HG02852 (cell line): ENCODE measurements around the gene HYDIN.

Experiments
- ATAC-seq: cut with Tn5 transposase; IDR thresholded peaks from one replicate; pipeline ENCODE4 v1.9.1; 2021; ENCODE audit warnings: mild to moderate bottlenecking, moderate library complexity; ENCODE audit not compliant: unreplicated experiment

The HYDIN gene

DNA sequence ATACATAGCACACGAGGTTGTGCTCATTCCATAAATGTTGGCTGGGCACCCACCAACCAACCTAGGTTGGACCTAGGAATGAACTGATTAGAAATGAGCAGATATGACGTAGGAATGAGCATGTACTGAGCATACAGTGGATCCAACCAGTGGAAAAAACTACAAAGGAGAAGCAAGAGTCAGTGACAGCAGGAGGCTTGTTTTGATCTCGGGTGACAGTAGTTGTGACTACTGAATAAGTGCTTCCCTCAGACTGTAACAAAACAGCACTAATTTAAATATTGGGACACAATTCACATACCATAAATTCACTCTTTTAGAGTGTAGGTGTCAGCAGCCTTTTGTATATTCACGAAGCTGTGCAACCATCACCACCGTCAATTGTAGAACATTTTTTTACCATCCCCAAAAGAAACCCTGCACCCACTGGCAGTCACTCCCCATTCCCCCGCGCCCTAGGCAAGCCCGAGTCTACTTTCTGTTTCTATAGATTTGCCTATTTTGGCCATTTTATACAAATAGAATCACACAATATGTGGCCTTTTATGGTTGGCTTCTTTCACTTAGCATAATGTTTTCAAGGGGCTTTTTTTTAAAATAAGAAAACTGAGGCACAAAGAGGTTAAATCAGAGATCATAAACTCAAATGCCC lies 436.5 kb downstream of the HYDIN start:
- ATAC-seq = peak; percentile 51

DNA sequence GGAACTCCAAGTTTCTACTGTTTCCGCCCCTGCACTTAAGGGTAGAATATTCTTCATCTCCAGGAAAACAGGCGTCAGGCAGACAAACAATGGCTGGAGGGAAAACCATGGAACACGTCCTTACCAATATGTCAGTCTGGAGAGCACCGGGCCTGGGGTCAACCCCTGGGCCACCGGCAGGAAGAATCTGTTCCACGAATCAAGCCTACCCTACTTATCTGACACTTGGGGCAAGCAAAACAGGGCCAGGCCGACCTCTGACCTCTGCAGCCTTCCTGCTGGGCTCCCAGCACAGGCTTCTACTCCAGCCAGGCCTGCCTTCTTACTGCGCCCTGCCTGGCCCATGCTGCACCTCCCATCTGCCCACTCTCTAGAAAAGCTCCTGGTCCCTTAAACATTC lies 439.7 kb downstream of the HYDIN start:
- no peak for ATAC-seq

DNA sequence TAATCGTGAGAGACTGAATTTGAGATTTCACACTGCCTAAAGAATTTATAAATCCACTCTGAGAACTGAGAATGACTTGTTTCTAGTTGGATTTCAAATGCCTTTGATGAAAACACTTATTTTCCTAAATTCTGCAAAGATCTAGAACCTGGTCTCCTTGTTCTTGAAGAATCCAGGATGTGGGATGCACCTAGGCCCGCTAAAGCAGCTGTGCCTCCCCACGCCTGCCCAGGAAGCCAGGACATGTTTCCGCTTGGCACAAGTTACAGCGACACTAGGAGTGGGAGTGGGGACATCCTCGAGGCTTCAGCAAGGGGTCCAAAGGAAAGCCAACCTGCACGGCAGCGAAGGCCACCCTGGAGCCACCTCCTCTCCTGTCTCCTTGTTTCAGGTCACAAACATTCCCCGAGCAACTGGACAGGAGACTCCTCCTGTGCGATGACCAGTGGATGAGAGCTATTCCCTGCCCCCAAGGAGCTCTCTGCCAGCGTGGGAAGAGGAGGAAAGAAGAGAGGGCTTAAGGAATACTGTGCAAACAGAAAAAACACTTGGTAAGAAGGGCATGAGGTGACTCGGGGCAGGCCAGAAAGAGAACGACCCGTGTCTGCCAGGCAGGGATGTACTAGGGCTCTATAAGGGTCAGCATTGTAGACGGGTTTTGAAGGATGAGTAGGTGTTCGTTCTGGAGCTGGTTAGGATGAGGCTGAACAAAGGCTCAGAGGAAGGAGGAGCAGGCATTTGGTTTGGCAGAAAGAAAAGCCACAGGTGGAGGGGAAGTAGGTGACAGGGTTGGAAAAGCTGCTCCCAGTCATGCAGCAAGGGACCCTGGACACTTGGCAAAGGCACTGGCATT lies 440.7 kb downstream of the HYDIN start:
- no peak for ATAC-seq

DNA sequence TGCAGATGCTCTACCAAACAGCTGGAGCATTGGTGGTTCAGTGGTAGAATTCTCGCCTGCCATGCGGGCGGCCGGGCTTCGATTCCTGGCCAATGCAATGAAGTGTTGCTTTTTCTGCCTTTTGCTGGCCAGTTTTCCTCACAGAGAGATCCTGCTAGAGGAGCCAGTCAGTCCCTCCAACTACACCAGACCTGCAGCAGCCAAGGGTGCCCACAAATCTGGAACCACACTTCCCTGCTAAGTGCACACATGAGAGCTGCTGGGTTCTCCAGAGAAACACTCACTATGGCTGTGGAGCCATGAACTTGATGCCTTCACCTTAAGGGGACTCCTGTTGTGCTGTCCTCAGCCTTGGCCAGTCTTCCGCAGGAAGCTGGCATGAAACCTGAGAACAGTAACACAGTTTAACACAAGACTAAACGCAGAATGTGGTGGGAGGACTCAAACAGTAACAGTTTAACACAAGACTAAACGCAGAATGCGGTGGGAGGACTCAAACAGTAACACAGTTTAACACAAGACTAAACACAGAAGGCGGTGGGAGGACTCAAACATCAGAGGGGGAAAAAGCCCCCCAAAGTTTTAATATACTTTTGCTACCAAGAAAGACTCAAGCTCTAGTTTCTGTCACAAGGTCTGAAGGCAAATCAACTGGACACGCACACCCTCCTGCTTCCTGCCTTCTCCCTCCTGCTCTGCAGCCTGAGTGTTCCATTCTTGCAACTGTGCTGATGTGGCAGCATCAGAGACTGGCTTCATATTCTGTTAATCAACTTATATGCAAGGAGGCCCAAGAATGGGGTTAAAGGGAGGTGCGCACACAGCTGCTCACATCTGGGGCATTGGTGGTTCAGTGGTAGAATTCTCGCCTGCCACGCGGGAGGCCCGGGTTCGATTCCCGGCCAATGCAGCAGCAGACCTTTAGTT lies 441.6 kb downstream of the HYDIN start:
- no peak for ATAC-seq

DNA sequence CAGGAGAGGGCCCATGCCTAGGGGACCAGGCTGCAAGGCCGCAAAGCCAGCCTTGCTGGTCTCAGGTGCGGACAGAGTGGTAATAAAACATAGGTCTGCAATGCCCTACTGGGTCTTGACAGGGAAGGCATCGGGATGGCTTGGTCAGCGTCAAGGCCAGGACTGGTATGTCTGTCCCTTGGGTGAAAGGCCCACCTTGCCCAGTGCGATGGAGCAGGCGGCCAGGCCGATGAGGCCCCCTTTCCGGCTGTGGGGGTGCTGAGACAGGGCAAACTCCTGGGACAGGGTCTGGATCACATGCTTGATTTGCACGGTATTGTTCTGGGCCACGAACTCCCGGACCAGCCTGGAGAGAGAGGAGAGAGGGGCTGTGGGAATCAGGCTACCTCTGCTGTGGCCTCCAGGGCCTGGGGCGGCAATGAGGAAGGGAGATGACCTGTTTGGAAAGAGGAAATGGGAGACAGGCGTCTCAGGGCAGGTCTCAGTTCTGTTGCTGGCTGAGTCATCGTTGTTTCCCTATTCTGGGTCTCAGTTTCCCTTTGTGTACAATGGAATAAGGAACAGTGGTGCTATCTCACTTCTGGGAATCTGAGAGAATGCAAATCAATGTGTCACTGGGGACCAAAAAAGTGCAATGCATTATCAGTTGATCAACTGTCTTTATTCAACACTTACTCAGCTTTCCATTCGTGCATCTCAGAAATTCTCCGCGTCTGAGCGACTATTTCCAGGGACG lies 444.3 kb downstream of the HYDIN start:
- ATAC-seq = no peak

DNA sequence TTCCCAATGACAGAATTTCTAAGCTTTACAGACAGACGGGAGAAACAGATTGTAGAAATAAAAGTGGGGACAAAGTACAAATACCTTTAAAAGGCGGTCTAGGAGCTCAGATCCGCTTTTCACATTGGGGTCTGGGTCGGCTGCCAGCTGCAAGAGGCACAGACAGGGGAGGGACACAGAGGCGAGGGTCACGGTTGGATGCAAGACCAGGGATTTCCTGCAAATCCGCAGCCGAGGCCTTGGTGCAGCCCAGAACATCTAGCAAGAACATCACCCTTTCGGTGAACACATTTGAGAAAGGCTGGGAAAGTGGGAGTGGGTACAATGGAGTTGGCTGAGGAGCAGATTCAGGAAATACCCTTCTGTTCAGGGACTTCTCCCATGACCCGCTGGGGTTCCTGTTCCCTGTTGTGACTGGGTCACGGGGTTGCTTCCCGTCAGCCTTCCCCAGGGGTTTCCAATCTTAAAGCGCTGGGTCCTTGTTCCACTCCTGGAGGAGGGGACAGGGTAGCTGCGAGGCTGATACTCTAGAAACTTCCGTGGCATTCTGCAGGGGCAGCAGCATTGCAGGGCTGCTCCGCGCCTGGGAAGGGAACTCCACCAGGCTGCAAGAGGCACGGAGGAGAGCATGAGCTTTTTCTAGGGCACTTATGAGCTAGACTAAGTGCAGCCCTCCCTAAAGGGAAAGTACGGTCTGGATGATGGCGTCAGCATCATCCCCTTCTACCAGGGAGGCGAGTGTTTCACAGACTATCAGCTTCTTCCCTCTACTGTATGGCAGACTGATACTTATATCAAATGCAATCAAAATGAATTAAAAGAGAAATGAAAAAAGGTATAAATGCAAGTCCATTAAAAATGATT lies 445.6 kb downstream of the HYDIN start:
- ATAC-seq = no peak

DNA sequence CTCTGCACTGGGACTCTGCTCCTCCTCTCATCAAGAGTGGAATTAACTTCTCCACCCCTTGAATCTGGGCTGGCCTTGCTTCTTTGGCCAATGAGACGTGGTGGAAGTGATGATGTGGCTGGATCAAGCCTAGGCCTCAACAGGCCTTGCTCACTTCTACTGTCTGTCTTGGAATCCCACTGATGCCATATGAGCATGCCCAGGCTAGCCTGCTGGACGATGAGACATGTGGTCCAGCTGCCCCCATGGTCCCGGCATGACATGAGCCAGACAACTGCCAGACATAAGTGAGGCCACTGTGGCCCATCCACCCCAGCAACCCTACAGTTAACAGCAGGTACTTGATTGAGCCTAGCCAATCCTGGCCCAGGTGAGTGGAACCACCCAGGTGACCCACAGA lies 448.3 kb downstream of the HYDIN start:
- ATAC-seq = no peak

DNA sequence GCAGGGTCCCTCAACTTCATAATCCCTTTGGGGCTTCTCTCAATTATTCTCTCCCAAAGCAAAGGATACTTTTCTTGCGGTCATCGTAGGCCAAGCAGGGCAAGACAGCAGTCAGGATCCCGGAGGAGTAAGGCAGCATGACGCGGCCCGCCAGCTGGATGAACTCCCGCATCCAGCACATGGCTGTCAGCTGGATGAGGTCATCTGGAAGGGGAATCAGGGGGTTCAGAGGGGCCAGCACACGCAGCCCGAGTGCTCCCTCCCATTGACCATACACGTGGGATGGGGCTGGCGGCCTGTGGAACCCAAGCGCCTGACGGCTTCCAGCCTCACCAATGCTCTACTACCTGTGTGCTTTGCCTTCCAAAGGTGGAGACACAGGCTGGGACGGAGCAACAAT lies 448.7 kb downstream of the HYDIN start:
- ATAC-seq = no peak

DNA sequence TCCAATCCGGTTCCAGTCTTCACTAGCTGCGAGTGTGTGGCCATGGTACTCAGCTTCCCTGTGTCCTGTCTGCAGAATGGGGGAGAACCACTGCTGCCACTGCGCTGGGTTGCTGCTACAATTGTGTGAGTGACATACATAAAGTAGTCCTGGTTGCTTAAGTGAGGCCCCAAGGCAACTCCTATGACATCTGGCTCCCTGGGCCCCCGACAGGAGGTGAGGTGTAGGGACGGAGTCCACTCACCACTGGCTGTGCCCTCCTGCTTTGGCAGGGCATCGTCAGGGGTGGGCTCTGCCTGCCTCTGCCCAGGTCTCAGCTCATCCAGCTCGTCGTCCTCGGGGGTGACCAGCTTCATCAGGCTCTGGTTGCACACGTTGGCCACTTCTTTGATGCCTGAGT lies 450.0 kb downstream of the HYDIN start:
- no peak for ATAC-seq

DNA sequence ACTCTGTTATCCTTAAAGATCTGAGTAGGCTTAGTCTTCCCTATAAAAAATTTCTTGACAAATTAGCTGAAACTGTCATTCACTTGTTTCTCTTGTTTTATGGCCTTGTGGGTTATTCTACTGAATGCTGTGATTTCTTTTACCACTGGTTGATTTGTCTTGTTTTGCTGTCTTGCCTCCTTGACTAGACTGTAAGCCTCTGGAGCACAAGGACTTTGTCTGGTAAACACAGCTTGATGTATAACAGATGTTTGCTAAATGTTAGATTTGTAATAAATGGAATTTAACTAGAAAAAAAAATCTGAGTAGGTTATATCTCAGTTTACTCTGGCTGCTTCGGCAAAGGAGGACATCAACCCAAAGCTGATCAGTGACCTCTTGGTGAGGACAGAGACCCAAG lies 451.2 kb downstream of the HYDIN start:
- ATAC-seq = no peak

DNA sequence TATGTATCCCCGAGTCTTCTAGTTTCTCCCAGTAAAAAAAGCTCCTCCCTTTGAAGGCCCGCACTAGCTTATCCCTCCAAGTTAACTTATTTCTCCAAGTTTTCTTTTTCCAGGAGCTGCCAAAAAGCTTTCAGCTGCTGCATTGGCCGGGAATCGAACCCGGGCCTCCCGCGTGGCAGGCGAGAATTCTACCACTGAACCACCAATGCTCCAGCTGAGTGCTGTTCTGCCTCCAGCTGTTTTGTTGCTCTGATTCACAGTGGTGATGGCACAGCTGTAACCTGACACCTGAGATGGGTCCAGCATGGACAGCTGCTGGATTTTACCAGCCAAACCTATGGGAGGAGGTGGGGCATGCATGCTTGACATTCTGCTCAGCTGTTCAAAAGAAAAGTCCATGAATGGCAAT lies 451.6 kb downstream of the HYDIN start:
- ATAC-seq = no peak

DNA sequence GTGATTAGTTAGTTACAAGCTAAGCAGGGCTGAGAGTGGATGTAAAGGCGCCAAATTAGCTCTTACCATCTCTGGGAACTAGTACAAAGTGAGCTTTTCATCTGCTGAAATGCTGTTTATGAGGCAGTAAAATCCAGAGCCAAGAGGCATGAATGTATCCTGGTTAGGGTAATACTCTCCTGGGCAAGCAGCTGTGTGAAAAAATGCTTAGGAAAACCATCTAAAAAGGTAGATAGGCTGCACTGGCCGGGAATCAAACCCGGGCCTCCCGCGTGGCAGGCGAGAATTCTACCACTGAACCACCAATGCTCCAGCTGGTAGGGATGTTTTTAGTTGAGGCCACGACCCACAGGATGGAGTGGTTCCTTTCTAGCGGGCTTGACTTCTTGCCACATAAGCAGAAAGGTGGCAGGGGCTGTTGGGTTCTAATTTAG lies 452.5 kb downstream of the HYDIN start:
- ATAC-seq = no peak

DNA sequence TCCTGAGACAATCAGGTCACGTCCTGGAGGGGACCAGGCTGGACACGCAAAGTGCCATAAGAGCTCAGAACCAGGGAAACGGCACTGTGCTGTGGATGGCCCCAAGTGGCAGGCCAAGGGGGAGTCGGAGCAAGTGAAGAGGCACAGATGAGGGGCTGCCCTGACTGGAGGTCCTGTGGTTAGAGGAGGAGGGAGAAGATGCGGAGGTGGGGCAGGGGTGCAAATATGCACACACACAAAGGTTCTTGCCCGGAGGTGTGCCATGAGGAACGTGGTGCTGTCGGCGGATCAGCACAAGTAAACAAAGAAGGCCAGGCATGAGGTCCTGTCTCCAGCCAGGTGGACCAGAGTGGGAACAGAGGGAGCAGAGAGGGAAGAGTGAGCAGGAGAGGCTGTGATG lies 453.0 kb downstream of the HYDIN start:
- no peak for ATAC-seq

DNA sequence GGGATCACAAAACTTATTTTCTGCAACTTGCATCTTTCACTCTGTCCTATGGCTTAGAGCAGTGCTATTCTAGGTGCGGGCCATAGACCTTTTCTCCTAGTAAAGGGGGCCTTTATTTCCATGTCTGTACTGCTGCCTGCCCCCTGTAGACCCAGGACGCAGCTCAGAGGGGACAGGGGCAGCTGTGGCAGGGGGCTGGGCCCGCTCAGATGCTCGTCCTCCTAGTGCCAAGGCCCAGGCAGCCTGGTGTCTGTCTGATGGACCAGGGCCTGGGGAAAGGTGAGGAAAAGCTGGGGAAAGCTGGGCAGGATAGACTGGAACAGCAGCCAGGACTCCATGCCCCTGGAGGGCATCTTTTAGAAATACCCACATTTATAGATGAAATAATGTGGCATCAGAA lies 455.1 kb downstream of the HYDIN start:
- no peak for ATAC-seq

DNA sequence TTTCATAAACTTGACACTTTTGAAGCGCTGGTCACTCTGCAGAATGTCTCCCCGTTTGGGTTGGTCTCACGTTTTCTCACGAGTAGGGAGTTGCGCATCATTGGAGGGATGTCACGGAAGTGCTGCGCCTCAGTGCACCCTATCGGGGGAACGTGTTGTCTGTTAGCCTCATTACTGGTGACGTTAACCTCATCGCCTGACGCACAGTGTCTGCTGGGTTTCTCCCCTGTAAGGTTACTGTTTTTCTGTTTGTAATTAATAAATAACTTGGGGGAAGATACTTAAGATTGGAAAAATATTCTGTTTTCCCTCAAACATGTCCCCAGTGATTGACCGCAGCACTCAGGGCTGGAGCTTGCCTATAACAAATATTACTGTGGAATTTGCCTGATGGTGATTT lies 456.3 kb downstream of the HYDIN start:
- ATAC-seq = no peak

DNA sequence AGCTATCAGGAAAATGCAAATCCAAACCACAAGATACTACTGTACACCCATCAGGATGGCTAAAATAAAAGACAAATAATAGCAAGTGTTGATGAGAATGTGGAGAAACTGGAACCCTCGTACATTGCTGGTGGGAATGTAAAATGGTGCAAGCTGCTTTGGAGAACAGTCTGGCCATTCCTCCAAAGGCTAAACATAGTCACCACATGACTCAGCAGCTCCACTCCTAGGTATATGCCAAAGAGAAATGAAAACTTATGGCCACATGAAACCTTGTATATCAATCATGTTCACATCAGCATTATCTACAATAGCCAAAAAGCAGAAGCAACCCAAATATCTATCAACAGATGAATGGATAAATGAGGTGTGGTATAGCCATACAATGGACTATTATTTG lies 458.0 kb downstream of the HYDIN start:
- ATAC-seq = no peak

DNA sequence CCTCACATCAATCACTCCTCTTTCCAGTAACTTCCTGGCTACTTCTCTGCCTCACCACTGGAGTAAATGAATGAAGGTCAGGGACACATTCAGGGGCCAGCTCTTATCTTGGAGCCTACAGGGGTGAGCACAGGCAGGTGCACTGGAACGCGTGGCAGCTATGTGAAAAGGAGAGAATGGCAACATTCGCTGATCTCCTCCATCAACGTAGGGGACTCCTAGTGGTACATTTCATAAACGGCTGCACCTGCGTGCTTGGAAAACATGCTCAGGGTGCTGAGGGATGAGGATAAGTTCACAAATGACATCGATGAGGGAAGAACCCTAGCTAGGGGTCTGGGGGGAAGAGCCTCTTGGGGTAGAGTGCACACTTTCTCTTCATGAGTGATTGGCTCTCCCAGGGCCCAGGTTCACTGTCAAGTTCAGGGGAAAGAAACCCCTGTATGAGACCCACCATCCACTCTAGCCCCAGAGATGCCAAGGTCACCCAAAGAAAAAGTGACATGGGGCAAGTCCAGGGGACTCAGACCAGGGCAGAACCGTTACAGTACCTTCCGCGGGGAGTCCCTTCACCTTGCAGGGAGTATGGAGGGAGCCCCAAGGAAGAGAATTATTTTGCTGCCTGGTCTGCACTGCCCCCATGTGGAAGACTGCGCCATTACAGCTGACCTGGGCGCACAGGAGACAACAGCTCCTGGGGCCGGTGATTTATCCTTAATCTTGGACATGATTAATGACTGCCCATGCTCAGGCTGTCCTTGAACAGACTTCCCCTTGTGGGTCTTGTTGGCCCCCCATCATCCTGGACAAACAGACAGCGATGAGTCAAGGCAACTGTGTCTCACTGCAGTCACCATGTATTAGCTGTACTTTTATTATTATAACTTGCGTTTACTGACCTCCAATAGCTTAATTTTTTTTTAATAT lies 459.6 kb downstream of the HYDIN start:
- peak; percentile 65 for ATAC-seq

DNA sequence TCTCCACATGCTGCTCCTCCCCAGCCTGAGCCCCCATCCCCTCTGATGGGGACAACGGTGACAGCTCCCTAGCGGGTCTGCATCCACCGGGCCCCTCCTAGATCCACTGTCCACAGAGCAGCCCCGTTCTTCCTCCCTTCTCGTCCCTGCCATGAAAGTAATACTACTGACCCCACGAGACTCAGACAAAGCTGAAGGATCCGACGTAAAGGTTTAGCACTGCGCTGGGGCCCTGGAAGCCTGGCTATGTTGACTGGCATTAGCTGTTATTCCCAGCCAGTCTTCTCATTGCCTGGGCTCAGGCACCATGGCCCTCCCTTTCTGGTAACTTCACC lies 460.3 kb downstream of the HYDIN start:
- ATAC-seq = no peak

DNA sequence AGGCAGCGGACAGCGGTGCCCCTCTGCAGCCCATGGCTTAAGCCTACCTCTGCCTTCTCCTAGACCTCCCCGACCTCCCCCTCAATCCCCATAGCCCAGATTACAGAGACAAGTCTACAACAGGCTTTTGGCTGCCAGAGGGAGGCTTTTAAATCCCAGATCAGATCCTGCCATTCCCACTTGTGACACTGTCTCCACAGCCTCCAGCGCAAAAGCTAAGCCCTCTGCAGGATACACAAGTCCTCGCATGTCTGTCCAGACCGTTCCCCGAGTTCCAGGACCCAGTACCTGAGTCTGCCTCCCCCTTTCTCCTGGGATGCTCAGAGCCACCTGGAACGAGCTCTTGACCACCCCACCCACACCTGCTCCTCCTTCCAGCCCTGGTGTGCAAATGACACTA lies 460.8 kb downstream of the HYDIN start:
- no peak for ATAC-seq
